ENCODE results near the gene TRIM10.

Gene TRIM10

DNA sequence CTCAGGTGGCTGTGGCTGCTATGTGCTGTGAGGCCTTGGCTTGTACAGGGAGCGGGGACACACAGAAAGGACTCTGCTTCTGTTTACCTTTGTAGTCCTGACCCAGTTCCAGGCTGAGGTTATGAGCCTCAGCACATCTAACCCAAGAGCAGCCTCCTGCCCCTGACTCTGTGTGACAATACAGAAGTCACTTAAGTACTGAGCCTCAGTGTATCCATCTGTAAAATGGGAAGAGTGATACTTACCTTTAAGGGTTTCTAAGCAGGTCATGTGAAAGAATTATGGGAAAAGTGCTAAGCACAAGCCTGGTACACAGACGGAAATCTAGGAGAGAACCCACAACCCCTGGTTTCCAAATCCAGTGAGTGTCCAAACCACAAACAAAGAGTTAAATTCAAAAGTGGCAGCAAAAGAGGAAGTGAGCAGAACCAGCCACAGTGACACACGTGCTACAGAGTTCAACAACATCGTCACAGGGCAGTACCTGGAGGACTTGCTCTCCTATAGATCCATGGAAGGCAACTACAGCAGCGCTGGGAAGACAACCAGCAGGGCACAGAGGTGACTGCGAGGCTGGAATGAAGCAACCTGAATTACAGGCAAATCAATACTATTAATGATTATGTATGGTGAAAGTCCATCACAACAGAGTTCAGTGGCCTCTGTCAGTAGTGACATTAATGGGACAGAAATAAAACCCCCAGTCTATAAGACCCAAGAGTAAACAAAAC, 39.7 kb upstream of the TRIM10 start:
- TF ChIP-seq, protein P1, sequence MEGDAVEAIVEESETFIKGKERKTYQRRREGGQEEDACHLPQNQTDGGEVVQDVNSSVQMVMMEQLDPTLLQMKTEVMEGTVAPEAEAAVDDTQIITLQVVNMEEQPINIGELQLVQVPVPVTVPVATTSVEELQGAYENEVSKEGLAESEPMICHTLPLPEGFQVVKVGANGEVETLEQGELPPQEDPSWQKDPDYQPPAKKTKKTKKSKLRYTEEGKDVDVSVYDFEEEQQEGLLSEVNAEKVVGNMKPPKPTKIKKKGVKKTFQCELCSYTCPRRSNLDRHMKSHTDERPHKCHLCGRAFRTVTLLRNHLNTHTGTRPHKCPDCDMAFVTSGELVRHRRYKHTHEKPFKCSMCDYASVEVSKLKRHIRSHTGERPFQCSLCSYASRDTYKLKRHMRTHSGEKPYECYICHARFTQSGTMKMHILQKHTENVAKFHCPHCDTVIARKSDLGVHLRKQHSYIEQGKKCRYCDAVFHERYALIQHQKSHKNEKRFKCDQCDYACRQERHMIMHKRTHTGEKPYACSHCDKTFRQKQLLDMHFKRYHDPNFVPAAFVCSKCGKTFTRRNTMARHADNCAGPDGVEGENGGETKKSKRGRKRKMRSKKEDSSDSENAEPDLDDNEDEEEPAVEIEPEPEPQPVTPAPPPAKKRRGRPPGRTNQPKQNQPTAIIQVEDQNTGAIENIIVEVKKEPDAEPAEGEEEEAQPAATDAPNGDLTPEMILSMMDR (IDR thresholded peaks at IDR 0.05; ENCODE audit: low read length, missing control alignments), result no peak
- no peak overlapping the region for H3K4me3 ChIP-seq (replicated peaks; ENCODE audit: low read depth, low read length)
- no peak for DNase-seq (ENCODE audit: low read depth)

DNA sequence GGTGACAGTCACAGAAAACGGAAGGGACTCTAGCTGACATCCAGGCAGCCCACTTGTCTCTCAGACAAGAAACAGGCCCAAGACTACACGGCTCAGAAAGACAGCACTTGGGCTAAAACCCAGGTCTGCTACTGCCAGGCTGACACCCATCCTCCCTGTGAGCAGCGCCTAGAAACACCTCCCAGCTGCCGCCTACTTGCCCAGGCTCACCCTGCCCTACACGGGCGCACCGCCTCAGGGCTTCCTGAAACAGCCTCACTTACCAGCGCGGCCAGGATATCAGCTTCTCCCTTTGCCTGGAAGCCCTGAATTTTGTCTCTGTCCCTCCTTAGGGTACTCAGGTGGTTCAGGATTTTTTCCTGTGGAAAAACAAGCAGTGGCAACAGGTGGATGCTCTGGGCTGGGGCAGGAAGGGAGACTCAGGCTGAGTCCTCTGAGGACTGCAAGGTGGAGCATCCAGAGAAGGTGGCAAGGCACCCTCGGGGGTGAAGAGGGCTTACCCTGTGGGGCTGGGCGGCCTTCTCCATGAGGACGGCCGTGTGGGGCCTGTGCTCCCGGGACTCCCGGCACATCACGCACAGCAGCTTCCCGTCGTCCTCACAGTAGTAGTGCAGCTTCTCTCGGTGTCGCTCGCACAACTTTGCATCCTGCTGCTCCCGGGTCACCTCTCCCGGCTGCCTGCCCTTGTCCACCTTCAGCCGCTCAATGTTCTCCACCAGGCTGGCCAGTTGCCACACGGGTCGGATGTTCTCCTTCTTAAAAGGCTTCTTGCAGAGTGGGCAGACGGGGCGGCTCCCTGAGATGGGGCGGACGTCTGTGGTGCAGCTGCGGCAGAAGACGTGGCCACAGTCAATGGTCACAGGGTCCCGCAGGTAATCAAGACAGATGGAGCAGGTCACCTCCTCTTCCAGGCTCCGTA, 37.4 kb upstream of the TRIM10 start:
- no peak for DNase-seq (ENCODE audit: low read depth)
- TF ChIP-seq, protein P1 (IDR thresholded peaks at IDR 0.05; ENCODE audit: low read length, missing control alignments), result no peak
- H3K4me3 ChIP-seq (replicated peaks; ENCODE audit: low read depth, low read length), result no peak overlapping the region

DNA sequence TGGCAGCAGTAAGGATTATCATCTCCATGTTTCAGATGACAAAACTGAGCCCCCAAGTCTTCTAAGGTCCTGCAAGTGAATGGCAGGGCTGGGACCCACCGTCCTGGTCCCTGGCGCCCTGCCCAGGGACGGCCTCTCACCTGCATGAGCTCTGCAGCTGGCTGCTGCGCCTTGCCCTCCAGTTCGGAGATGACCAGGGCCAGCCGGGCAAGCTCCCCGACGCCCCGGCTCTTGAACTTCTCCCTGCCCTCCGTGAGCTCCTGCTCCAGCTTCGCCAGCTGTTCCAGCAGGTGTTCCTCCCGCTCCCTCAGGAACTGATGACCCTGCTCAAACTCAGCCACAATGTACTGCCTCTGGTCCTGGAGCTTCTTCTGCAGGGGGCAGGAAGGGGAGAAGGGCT, 35.4 kb upstream of the TRIM10 start:
- TF ChIP-seq, protein P1 (IDR thresholded peaks at IDR 0.05; ENCODE audit: low read length, missing control alignments), result no peak
- H3K4me3 ChIP-seq (replicated peaks; ENCODE audit: low read depth, low read length), result no peak overlapping the region
- DNase-seq (ENCODE audit: low read depth), result no peak

DNA sequence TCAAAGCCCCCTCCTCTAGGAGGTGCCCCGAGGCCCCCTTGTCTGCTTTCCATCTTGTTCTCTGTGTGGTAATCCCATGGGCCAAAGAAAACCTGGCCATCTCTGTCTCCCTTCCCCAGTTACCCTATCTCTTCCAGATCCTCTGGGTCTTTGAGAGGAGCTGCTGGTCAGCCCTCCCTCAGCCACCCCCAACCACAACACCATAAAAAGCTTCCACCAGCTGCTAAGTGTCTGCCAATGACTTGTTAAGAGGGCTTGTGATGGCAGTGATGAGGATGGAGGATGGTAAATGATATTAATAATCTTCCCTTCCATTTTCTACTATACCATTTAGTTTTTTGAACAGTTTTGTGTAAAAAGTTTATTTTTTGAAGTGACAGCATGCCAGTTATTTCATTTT, 34.9 kb upstream of the TRIM10 start:
- TF ChIP-seq, protein P1 (IDR thresholded peaks at IDR 0.05; ENCODE audit: low read length, missing control alignments), result no peak
- H3K4me3 ChIP-seq (replicated peaks; ENCODE audit: low read depth, low read length), result no peak overlapping the region
- no peak for DNase-seq (ENCODE audit: low read depth)

DNA sequence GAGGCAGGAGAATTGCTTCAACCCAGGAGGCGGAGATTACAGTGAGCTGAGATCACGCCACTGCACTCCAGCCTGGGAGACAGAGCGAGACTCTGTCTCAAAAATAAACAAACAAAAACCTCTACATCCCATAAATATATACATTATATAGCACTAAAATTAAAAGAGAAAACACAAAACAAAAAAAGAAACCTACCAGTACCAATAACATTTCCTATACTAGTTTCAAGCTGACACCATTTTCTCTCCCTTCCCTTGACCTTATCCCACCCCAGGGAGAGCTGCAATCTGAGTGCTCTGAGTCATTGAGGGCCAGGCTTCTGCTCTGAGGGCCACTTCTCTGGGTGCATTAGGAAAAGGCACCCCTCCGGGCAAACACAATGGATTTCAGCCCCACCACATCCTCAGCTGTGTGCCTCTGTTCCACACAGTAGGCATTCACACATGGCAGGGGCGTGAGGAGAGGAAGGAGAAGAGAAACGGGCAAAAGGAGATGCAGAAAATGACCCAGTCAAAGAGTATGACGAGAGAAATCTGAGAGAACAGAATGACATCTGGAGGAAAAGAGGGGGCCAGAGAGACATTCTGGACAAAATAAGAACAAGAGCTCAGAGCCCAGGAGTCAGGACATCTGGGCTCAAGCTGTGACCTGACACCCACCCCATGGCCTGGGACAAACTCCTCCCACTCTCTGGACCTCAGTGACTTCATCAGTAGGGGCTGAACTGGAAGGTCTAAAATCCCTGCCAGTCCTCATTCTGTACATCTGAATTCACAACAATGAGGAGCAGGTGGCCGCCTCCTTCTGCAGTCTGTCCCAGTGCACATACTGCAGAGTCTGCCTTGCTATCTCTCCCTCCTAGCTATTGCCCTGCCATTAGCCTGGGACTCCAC, 34.0 kb upstream of the TRIM10 start:
- no peak for DNase-seq (ENCODE audit: low read depth)
- H3K4me3 ChIP-seq (replicated peaks; ENCODE audit: low read depth, low read length), result no peak overlapping the region
- TF ChIP-seq, protein P1 (IDR thresholded peaks at IDR 0.05; ENCODE audit: low read length, missing control alignments), result no peak

DNA sequence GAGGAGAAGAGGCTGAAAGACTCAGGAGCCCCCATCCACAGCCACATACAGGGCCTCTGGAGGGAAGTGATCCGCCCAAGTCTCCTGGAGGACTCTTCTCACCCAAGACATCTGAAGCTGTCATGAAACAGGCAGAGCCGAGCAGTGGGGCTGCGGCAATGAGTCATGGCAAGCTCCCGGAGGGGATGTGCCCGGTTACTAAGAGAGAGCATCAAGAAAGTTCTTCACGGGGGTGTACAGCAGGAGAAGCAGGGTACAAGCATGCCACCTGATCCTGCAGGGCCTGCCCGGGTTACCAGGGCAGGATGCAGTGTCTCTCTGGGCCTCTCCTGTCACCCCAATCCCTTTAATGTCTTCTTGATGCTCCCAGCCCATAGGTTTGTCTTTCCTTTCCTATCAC, 31.1 kb upstream of the TRIM10 start:
- DNase-seq (ENCODE audit: low read depth), result no peak
- TF ChIP-seq, protein P1 (IDR thresholded peaks at IDR 0.05; ENCODE audit: low read length, missing control alignments), result no peak
- no peak overlapping the region for H3K4me3 ChIP-seq (replicated peaks; ENCODE audit: low read depth, low read length)

All from fibroblast of pulmonary artery (primary cell).